Uterus (tissue), 2 donors: ENCODE measurements around the gene TK2.

Source experiments
- CTCF ChIP-seq, 4 experiments: fragments of 200-600 bp in 2 of 4; fragments of 450-650 bp in 2 of 4; sonication (generic) in 2 of 4; IDR thresholded peaks; one replicate each; pipeline ENCODE4 v1.5.1; 2016 to 2019; ENCODE audit warnings: antibody characterized with exemption in 4 of 4, mild to moderate bottlenecking in 2 of 4, moderate library complexity in 1 of 4
- POLR2A ChIP-seq, 2 donors: fragments of 450-650 bp; IDR thresholded peaks; one replicate each; pipeline ENCODE4 v1.6.1; 2016; ENCODE audit warnings: antibody characterized with exemption in 2 of 2, mild to moderate bottlenecking in 1 of 2, moderate library complexity in 1 of 2

GRCh38 chr16:66529475-66529874, 20.4 kb downstream of the TK2 start:
- TF ChIP-seq POLR2A (IDR thresholded peaks at IDR 0.05) (no peak), CTCF (IDR thresholded peaks at IDR 0.05) (no peak)
